ENCODE results near the gene LDB2. TPM values are rescaled to one million over a fixed set of nuclear protein-coding genes. Genes with fewer than 3 reads are reported as not detected.

Gene LDB2
- total RNA-seq, 1 experiment from 2014 or later = not detected

DNA sequence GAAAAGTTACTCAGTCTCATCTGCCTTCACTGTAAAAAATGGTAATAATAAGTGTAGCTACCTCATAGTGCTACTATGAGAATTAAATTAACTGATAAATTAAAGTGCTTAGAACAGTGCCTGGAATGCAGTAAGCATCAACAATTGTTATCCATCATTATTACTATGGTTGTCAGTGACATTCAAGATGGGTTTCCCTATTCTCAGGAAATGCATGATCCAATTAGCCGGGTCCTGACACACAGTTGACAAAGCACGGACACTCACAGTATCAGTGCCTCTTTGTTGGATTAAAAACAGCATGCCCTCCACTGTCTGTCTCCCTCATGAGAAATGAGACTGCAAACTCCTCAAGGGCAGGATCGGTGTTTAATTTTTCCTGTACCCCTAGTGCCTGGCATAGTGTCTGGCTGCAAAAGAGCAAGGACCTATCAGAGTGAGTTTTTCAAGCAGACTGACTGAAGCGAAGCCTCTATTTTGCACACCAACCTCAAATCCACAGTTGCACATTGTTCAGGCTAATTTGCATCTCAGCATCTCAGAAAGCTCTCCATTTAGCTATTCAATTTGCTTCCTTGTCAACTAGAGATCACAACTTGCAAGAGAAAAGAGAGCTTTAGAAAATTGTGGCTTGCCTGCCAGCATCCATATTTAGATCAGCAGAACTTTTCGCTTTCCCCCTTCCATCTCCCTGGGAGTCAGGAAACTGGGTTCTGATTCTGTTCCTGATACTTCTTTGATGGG, 122.9 kb downstream of the LDB2 start:
- no peak overlapping the region for H2AFZ ChIP-seq (ENCODE audit: low read length)
- no peak overlapping the region for H3K9ac ChIP-seq (ENCODE audit: low read length)
- no peak overlapping the region for H3K27ac ChIP-seq (ENCODE audit: low read length)
- no peaks in the 10 kb centered on the region for H3K79me2 ChIP-seq (ENCODE audit: low read length)
- H3K4me3 ChIP-seq (ENCODE audit: low read length) = no peak overlapping the region
- no peaks in the 10 kb centered on the region for H3K27me3 ChIP-seq (ENCODE audit: low read length)
- no peaks in the 10 kb centered on the region for H3K4me1 ChIP-seq (ENCODE audit: low read length)
- no peaks in the 10 kb centered on the region for H3K36me3 ChIP-seq (ENCODE audit: insufficient read depth, low read length)
- H3K9me3 ChIP-seq (ENCODE audit: low read length) = no peaks in the 10 kb centered on the region
- no peaks in the 10 kb centered on the region for H4K20me1 ChIP-seq (ENCODE audit: insufficient read depth, low read depth, low read length)
- no peak for DNase-seq
- no peak overlapping the region for H3K4me2 ChIP-seq (ENCODE audit: low read depth, low read length, poor library complexity, severe bottlenecking)
- H3K9me2 ChIP-seq (replicated peaks; ENCODE audit: insufficient read depth, low read length) = no peaks in the 10 kb centered on the region

GRCh38 chr4:16772366-16772850, 126.0 kb downstream of the LDB2 start:
- H4K20me1 ChIP-seq (ENCODE audit: insufficient read depth, low read depth, low read length) = no peaks in the 10 kb centered on the region
- H3K9ac ChIP-seq (ENCODE audit: low read length) = no peak overlapping the region
- DNase-seq = no peak
- H3K27ac ChIP-seq (ENCODE audit: low read length) = no peak overlapping the region
- H3K9me3 ChIP-seq (ENCODE audit: low read length) = no peaks in the 10 kb centered on the region
- H3K27me3 ChIP-seq (ENCODE audit: low read length) = no peaks in the 10 kb centered on the region
- no peaks in the 10 kb centered on the region for H3K4me1 ChIP-seq (ENCODE audit: low read length)
- no peak overlapping the region for H2AFZ ChIP-seq (ENCODE audit: low read length)
- H3K9me2 ChIP-seq (replicated peaks; ENCODE audit: insufficient read depth, low read length) = no peaks in the 10 kb centered on the region
- no peaks in the 10 kb centered on the region for H3K79me2 ChIP-seq (ENCODE audit: low read length)
- H3K4me3 ChIP-seq (ENCODE audit: low read length) = no peak overlapping the region
- no peak overlapping the region for H3K4me2 ChIP-seq (ENCODE audit: low read depth, low read length, poor library complexity, severe bottlenecking)
- no peaks in the 10 kb centered on the region for H3K36me3 ChIP-seq (ENCODE audit: insufficient read depth, low read length)

GRCh38 chr4:16770710-16771285, 127.6 kb downstream of the LDB2 start:
- Histone ChIP-seq H3K4me2 (ENCODE audit: low read depth, low read length, poor library complexity, severe bottlenecking) (no peak overlapping the region), H3K9ac (ENCODE audit: low read length) (no peak overlapping the region), H3K4me1 (ENCODE audit: low read length) (no peaks in the 10 kb centered on the region), H4K20me1 (ENCODE audit: insufficient read depth, low read depth, low read length) (no peaks in the 10 kb centered on the region), H3K79me2 (ENCODE audit: low read length) (no peaks in the 10 kb centered on the region), H3K9me2 (replicated peaks; ENCODE audit: insufficient read depth, low read length) (no peaks in the 10 kb centered on the region), H3K27me3 (ENCODE audit: low read length) (no peaks in the 10 kb centered on the region), H3K27ac (ENCODE audit: low read length) (no peak overlapping the region), H3K9me3 (ENCODE audit: low read length) (no peaks in the 10 kb centered on the region), H2AFZ (ENCODE audit: low read length) (no peak overlapping the region), H3K36me3 (ENCODE audit: insufficient read depth, low read length) (no peaks in the 10 kb centered on the region), H3K4me3 (ENCODE audit: low read length) (no peak overlapping the region)
- DNase-seq = no peak

DNA sequence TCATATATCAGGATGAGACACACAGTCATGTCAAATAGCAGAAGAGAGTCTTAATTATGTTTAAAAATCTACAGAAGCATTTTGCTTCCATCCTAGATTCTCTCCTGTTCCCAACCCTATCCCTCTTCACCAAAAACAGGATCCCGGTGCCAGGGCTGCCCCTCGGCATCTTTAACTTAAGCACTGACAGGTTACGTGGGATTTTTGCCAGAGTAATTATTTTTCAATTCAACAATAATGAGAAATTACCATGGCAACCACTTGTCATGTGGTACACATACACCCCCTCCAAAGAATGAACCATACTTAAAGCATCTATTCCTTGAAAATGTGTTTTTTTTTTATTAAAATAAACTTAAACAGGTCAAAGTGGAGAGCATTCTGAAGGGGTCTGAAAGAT, 130.6 kb downstream of the LDB2 start:
- no peaks in the 10 kb centered on the region for H3K9me3 ChIP-seq (ENCODE audit: low read length)
- H3K9ac ChIP-seq (ENCODE audit: low read length) = no peak overlapping the region
- no peaks in the 10 kb centered on the region for H3K79me2 ChIP-seq (ENCODE audit: low read length)
- H3K9me2 ChIP-seq (replicated peaks; ENCODE audit: insufficient read depth, low read length) = no peaks in the 10 kb centered on the region
- no peaks in the 10 kb centered on the region for H3K27me3 ChIP-seq (ENCODE audit: low read length)
- H4K20me1 ChIP-seq (ENCODE audit: insufficient read depth, low read depth, low read length) = no peaks in the 10 kb centered on the region
- no peaks in the 10 kb centered on the region for H3K4me1 ChIP-seq (ENCODE audit: low read length)
- no peak overlapping the region for H3K4me3 ChIP-seq (ENCODE audit: low read length)
- no peak overlapping the region for H3K27ac ChIP-seq (ENCODE audit: low read length)
- H2AFZ ChIP-seq (ENCODE audit: low read length) = no peak overlapping the region
- H3K4me2 ChIP-seq (ENCODE audit: low read depth, low read length, poor library complexity, severe bottlenecking) = no peak overlapping the region
- DNase-seq = no peak
- H3K36me3 ChIP-seq (ENCODE audit: insufficient read depth, low read length) = no peaks in the 10 kb centered on the region

DNA sequence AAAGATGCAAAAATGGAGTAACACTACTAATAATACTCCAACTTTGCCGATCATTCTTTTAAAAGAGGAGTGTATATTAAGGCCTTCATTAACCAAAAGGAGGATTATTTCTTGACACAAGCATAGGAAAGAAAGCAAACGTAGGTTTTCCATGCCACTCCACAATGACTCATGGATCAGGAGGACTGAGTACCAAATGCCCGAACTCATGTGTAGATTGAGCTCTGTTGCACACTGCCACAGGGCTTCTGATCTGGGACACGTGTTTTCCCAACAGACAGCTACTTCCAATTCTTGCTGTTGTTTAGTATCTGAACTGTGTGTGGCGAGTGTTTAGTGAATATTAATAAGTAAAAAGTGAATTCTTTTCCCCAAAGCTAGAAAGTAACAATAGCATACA, 131.2 kb downstream of the LDB2 start:
- Histone ChIP-seq H3K9me2 (replicated peaks; ENCODE audit: insufficient read depth, low read length) (no peaks in the 10 kb centered on the region), H3K4me1 (ENCODE audit: low read length) (no peaks in the 10 kb centered on the region), H3K4me2 (ENCODE audit: low read depth, low read length, poor library complexity, severe bottlenecking) (no peak overlapping the region), H3K4me3 (ENCODE audit: low read length) (no peak overlapping the region), H3K79me2 (ENCODE audit: low read length) (no peaks in the 10 kb centered on the region), H3K27ac (ENCODE audit: low read length) (no peak overlapping the region), H3K27me3 (ENCODE audit: low read length) (no peaks in the 10 kb centered on the region), H2AFZ (ENCODE audit: low read length) (no peak overlapping the region), H4K20me1 (ENCODE audit: insufficient read depth, low read depth, low read length) (no peaks in the 10 kb centered on the region), H3K9ac (ENCODE audit: low read length) (no peak overlapping the region), H3K9me3 (ENCODE audit: low read length) (no peaks in the 10 kb centered on the region), H3K36me3 (ENCODE audit: insufficient read depth, low read length) (no peaks in the 10 kb centered on the region)
- no peak for DNase-seq

GRCh38 chr4:16765546-16765945, 132.9 kb downstream of the LDB2 start:
- DNase-seq = no peak
- Histone ChIP-seq H3K79me2 (ENCODE audit: low read length) (no peaks in the 10 kb centered on the region), H3K27me3 (ENCODE audit: low read length) (no peaks in the 10 kb centered on the region), H3K9me2 (replicated peaks; ENCODE audit: insufficient read depth, low read length) (no peaks in the 10 kb centered on the region), H3K4me2 (ENCODE audit: low read depth, low read length, poor library complexity, severe bottlenecking) (no peak overlapping the region), H3K4me1 (ENCODE audit: low read length) (no peaks in the 10 kb centered on the region), H3K9me3 (ENCODE audit: low read length) (no peaks in the 10 kb centered on the region), H3K9ac (ENCODE audit: low read length) (no peak overlapping the region), H3K4me3 (ENCODE audit: low read length) (no peak overlapping the region), H3K27ac (ENCODE audit: low read length) (no peak overlapping the region), H4K20me1 (ENCODE audit: insufficient read depth, low read depth, low read length) (no peaks in the 10 kb centered on the region), H3K36me3 (ENCODE audit: insufficient read depth, low read length) (no peaks in the 10 kb centered on the region), H2AFZ (ENCODE audit: low read length) (no peak overlapping the region)

- H3K9ac ChIP-seq (ENCODE audit: low read length) = no peak overlapping the region
- no peak for DNase-seq
These were observed 133.8 kb downstream of the LDB2 start for GRCh38 chr4:16764622-16765021.

GRCh38 chr4:16760617-16761363, 137.7 kb downstream of the LDB2 start:
- Histone ChIP-seq H3K9me2 (replicated peaks; ENCODE audit: insufficient read depth, low read length) (no peaks in the 10 kb centered on the region), H3K27me3 (ENCODE audit: low read length) (no peaks in the 10 kb centered on the region), H3K36me3 (ENCODE audit: insufficient read depth, low read length) (no peaks in the 10 kb centered on the region), H3K9me3 (ENCODE audit: low read length) (no peaks in the 10 kb centered on the region), H4K20me1 (ENCODE audit: insufficient read depth, low read depth, low read length) (no peaks in the 10 kb centered on the region), H3K4me1 (ENCODE audit: low read length) (no peaks in the 10 kb centered on the region), H3K9ac (ENCODE audit: low read length) (no peak overlapping the region), H3K4me2 (ENCODE audit: low read depth, low read length, poor library complexity, severe bottlenecking) (no peak overlapping the region), H3K27ac (ENCODE audit: low read length) (no peak overlapping the region), H3K79me2 (ENCODE audit: low read length) (no peaks in the 10 kb centered on the region), H3K4me3 (ENCODE audit: low read length) (no peak overlapping the region), H2AFZ (ENCODE audit: low read length) (no peak overlapping the region)
- no peak for DNase-seq

More at GRCh38 chr4:16764622-16765021, 133.8 kb downstream of the LDB2 start:
- no peak overlapping the region for H3K4me3 ChIP-seq (ENCODE audit: low read length)
- H3K27ac ChIP-seq (ENCODE audit: low read length) = no peak overlapping the region
- H3K9me3 ChIP-seq (ENCODE audit: low read length) = no peaks in the 10 kb centered on the region
- no peak overlapping the region for H2AFZ ChIP-seq (ENCODE audit: low read length)
- no peaks in the 10 kb centered on the region for H3K36me3 ChIP-seq (ENCODE audit: insufficient read depth, low read length)
- no peaks in the 10 kb centered on the region for H3K27me3 ChIP-seq (ENCODE audit: low read length)
- H3K4me2 ChIP-seq (ENCODE audit: low read depth, low read length, poor library complexity, severe bottlenecking) = no peak overlapping the region
- no peaks in the 10 kb centered on the region for H4K20me1 ChIP-seq (ENCODE audit: insufficient read depth, low read depth, low read length)
- H3K79me2 ChIP-seq (ENCODE audit: low read length) = no peaks in the 10 kb centered on the region
- no peaks in the 10 kb centered on the region for H3K9me2 ChIP-seq (replicated peaks; ENCODE audit: insufficient read depth, low read length)
- no peaks in the 10 kb centered on the region for H3K4me1 ChIP-seq (ENCODE audit: low read length)
